Neural crest cell (in vitro differentiated cells): ENCODE measurements around the gene TRIP12. TPM values are rescaled to one million over a fixed set of nuclear protein-coding genes. Genes with fewer than 3 reads are reported as not detected.

Source experiments
- DNase-seq: peaks from one replicate; pipeline ENCODE4 v3.0.0; 2021; ENCODE audit warnings: low read depth, mixed read lengths, low spot score
- H3K27ac Mint-ChIP-seq: one replicate; pipeline ENCODE4 v1.8.0; 2021; ENCODE audit warnings: mild to moderate bottlenecking, mixed read lengths; ENCODE audit not compliant: unreplicated experiment
- H3K27me3 Mint-ChIP-seq: 2 replicates; pipeline ENCODE4 v1.8.0; 2021; ENCODE audit warnings: low read depth, mild to moderate bottlenecking, mixed read lengths
- H3K36me3 Mint-ChIP-seq: 2 replicates; pipeline ENCODE4 v1.8.0; 2021; ENCODE audit warnings: low read depth, mild to moderate bottlenecking, mixed read lengths
- H3K4me1 Mint-ChIP-seq: 2 replicates; pipeline ENCODE4 v1.8.0; 2021; ENCODE audit warnings: mixed read lengths
- H3K4me3 Mint-ChIP-seq: one replicate; pipeline ENCODE4 v1.8.0; 2021; ENCODE audit warnings: mild to moderate bottlenecking, mixed read lengths
- H3K9me3 Mint-ChIP-seq: 2 replicates; pipeline ENCODE4 v1.8.0; 2021; ENCODE audit warnings: mixed read lengths
- total RNA-seq: library from RNA; stranded (reverse); gene quantifications from 2 replicates; pipeline ENCODE4 v1.2.1, GENCODE V29; 2021
- TF ChIP-seq, protein P1 (sequence below): fragments of 200-600 bp; sonication (generic); conservative IDR thresholded peaks from 2 replicates; pipeline ENCODE4 v1.5.0; 2021; ENCODE audit warnings: antibody characterized with exemption, mild to moderate bottlenecking

The TRIP12 gene
- total RNA-seq, 1 donor from 2014 or later, result 222 TPM

DNA sequence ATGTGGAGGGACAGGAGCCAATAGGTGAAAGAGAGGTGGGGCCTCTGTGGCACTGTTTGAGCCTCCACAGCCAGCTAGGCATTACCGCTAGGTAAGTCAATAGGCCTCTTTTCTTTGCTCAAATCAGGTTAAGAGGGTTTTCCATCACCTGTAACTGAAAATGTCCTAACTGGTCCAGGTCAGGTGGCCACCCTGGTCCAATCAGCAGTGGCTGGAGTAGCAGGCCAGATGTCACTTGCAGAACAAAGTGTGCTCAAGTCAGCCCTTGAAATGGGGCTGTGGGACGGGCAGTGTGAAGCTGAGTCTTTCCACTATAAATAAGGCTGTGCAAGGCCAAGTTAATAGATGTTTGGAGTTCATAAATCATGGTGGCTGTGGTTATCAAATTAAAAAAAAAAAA lies 21.4 kb upstream of the TRIP12 start:
- DNase-seq, result no peak
- TF ChIP-seq, protein P1, sequence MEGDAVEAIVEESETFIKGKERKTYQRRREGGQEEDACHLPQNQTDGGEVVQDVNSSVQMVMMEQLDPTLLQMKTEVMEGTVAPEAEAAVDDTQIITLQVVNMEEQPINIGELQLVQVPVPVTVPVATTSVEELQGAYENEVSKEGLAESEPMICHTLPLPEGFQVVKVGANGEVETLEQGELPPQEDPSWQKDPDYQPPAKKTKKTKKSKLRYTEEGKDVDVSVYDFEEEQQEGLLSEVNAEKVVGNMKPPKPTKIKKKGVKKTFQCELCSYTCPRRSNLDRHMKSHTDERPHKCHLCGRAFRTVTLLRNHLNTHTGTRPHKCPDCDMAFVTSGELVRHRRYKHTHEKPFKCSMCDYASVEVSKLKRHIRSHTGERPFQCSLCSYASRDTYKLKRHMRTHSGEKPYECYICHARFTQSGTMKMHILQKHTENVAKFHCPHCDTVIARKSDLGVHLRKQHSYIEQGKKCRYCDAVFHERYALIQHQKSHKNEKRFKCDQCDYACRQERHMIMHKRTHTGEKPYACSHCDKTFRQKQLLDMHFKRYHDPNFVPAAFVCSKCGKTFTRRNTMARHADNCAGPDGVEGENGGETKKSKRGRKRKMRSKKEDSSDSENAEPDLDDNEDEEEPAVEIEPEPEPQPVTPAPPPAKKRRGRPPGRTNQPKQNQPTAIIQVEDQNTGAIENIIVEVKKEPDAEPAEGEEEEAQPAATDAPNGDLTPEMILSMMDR, result no peak
- Mint-ChIP-seq H3K36me3 (peaks cover 7% of the 10 kb centered on the region), H3K4me1 (peaks cover 5% of the 10 kb centered on the region), H3K27ac (no peak overlapping the region), H3K9me3 (no peaks in the 10 kb centered on the region), H3K4me3 (no peak overlapping the region), H3K27me3 (no peaks in the 10 kb centered on the region)

DNA sequence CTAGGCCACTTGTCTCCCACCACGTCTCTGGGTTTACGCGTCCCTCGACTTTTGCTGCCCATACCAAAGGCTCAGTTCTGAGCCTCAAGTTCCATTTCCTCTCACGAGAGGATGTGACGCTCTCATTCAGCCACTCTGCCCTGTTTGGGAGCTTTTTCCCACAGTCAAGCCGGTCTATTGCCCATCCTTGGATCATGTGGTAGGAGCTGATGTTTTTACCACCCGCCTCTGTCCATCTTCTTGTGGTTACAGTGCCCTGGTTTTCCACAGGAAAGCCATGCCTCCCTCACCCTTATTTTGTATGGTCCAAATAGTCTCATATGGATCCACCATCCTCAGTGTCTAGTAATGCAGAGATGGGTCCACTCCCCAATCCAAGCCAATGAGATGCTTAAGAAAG lies 20.9 kb upstream of the TRIP12 start:
- no peak overlapping the region for H3K27ac Mint-ChIP-seq
- H3K4me1 Mint-ChIP-seq, result peaks cover 5% of the 10 kb centered on the region
- no peaks in the 10 kb centered on the region for H3K27me3 Mint-ChIP-seq
- no peak overlapping the region for H3K4me3 Mint-ChIP-seq
- no peak for DNase-seq
- TF ChIP-seq, protein P1, result no peak
- no peaks in the 10 kb centered on the region for H3K9me3 Mint-ChIP-seq
- H3K36me3 Mint-ChIP-seq, result peaks cover 10% of the 10 kb centered on the region

DNA sequence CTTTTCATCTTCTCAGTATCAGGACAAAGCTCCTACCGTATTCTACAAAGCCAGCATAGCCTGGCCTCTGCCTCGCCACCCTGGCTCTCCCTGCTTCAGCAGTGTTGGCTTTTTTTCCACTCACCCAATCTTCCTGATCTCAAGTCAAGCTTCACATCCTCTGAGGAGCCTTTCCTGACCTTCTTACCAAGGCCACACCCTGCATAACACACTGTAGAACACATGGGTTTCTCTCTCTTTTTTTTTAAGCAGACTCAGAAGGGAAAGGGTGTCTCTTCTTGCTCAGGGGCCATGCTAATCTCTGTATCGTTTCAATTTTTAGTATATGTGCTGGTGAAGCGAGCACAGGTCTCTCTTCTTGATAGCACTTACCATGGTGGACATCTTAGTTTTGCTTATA lies 15.7 kb upstream of the TRIP12 start:
- no peaks in the 10 kb centered on the region for H3K27me3 Mint-ChIP-seq
- TF ChIP-seq, protein P1, result no peak
- H3K4me1 Mint-ChIP-seq, result no peaks in the 10 kb centered on the region
- H3K9me3 Mint-ChIP-seq, result peaks cover 2% of the 10 kb centered on the region
- H3K4me3 Mint-ChIP-seq, result no peak overlapping the region
- peaks cover 9% of the 10 kb centered on the region for H3K36me3 Mint-ChIP-seq
- H3K27ac Mint-ChIP-seq, result no peak overlapping the region
- DNase-seq, result no peak

DNA sequence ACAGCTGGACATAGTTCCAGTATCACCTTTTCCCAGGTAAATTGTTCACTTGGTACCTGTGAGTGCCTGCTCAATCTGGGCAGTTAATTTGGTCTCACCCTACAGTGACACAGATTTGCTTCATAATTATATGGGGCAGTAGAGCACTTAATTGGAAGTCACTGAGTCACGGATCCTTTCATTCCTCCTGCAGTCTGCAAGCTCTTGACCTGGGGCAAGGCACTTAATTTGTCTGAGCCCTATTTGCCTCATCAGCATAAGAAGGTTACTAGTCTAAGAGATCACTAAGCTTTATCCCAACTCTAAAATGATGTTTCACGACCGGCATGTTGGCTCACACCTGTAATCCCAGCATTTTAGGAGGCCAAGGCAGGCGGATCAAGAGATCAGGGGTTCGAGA lies 9.4 kb upstream of the TRIP12 start:
- Mint-ChIP-seq H3K27ac (no peak overlapping the region), H3K4me1 (no peaks in the 10 kb centered on the region), H3K4me3 (no peak overlapping the region), H3K9me3 (peaks cover 2% of the 10 kb centered on the region), H3K27me3 (no peaks in the 10 kb centered on the region), H3K36me3 (peaks cover 5% of the 10 kb centered on the region)
- no peak for DNase-seq
- TF ChIP-seq, protein P1, result no peak

DNA sequence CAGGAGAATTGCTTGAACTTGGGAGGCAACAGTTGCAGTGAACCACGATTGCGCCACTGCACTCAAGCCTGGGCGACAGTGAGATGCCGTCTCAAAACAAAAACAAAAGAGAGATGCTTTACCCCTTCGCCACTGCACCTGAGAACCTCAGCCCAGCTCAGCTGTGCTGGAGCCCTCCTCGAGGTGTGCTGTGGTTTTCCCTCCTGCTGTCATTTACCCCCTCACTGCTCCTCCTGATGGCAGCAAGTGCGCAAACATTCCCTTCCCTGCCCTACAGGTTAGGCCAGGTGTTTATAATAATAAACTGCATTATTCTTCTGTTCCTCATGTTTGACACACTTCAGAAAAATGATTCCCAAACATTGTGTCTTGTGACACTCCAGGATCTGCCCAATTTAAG lies 8.8 kb upstream of the TRIP12 start:
- Mint-ChIP-seq H3K4me3 (no peak overlapping the region), H3K9me3 (no peaks in the 10 kb centered on the region), H3K27ac (no peak overlapping the region), H3K27me3 (no peaks in the 10 kb centered on the region), H3K36me3 (peaks cover 2% of the 10 kb centered on the region), H3K4me1 (no peaks in the 10 kb centered on the region)
- TF ChIP-seq, protein P1, result no peak
- no peak for DNase-seq

DNA sequence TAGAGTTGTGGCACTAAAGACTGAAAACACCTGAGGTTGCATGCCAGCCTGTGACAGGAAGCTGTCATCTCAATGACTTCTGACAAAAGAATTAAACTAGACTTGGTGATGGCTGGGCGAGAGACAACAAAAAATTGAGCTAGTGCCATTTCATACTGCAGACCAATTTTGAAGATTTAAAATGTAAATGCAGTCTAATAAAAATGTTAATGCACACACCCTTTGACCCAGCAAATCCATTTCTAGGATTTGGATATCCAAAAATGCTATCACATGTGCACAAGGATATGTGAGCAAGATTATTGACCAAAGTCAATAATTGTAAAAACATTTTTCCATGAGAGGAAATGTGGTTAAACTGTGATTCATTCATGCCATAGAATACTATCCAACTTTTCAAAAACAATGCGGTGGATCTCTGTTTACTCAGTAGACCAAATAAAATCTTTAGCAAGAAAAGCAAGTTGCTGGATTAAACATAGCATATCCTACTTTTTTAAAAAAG lies 6.1 kb upstream of the TRIP12 start:
- no peaks in the 10 kb centered on the region for H3K9me3 Mint-ChIP-seq
- H3K4me3 Mint-ChIP-seq, result no peak overlapping the region
- DNase-seq, result no peak
- TF ChIP-seq, protein P1, result no peak
- H3K4me1 Mint-ChIP-seq, result peaks cover 9% of the 10 kb centered on the region
- no peaks in the 10 kb centered on the region for H3K27me3 Mint-ChIP-seq
- no peaks in the 10 kb centered on the region for H3K36me3 Mint-ChIP-seq
- no peak overlapping the region for H3K27ac Mint-ChIP-seq
